H9 (cell line): ENCODE data around the gene TAF4. TPM values are rescaled to one million over a fixed set of nuclear protein-coding genes. Genes with fewer than 3 reads are reported as not detected.

ENCODE experiments used
- DNase-seq: peaks from one replicate; pipeline ENCODE4 v3.0.0-alpha.2; 2017
- H2AFZ ChIP-seq: one replicate; pipeline ENCODE4 v1.6.1; 2013; ENCODE audit warnings: mild to moderate bottlenecking, low read length, control low read depth, moderate library complexity
- H2AK5ac ChIP-seq: 2 replicates; pipeline ENCODE4 v1.6.1; 2013; ENCODE audit warnings: low read length, control low read depth, mixed read lengths; ENCODE audit not compliant: insufficient read length
- H2BK120ac ChIP-seq: one replicate; pipeline ENCODE4 v1.6.1; 2013; ENCODE audit warnings: low read depth, mild to moderate bottlenecking, low read length, control low read depth, inconsistent platforms; ENCODE audit not compliant: poor library complexity, severe bottlenecking
- H2BK12ac ChIP-seq: 2 replicates; pipeline ENCODE4 v1.6.1; 2013; ENCODE audit warnings: low read length, control low read depth, mixed read lengths, low read depth; ENCODE audit not compliant: insufficient read length
- H2BK15ac ChIP-seq: 2 replicates; pipeline ENCODE4 v1.6.1; 2013; ENCODE audit warnings: low read depth, low read length, control low read depth
- H2BK20ac ChIP-seq: one replicate; pipeline ENCODE4 v1.6.1; 2013; ENCODE audit warnings: low read depth, mild to moderate bottlenecking, low read length, control low read depth, inconsistent platforms; ENCODE audit not compliant: poor library complexity, severe bottlenecking
- H2BK5ac ChIP-seq: 2 replicates; pipeline ENCODE4 v1.6.1; 2013; ENCODE audit warnings: low read length, control low read depth, mixed read lengths; ENCODE audit not compliant: insufficient read length
- H3K14ac ChIP-seq: 2 replicates; pipeline ENCODE4 v1.6.1; 2013; ENCODE audit warnings: low read length, control low read depth; ENCODE audit not compliant: insufficient read depth
- H3K18ac ChIP-seq: 2 replicates; pipeline ENCODE4 v1.6.1; 2013; ENCODE audit warnings: low read depth, mild to moderate bottlenecking, mixed read lengths, low read length, control low read depth; ENCODE audit not compliant: insufficient read length
- H3K23ac ChIP-seq: 2 replicates; pipeline ENCODE4 v1.6.1; 2013; ENCODE audit warnings: low read length, control low read depth, mixed read lengths, low read depth; ENCODE audit not compliant: insufficient read length
- H3K23me2 ChIP-seq: 2 replicates; pipeline ENCODE4 v1.6.1; 2013; ENCODE audit warnings: low read depth, mild to moderate bottlenecking, mixed read lengths, low read length, control low read depth; ENCODE audit not compliant: insufficient read length, poor library complexity, severe bottlenecking
- H3K27ac ChIP-seq: 2 replicates; pipeline ENCODE4 v1.5.1; 2013; ENCODE audit warnings: low read length, control low read depth, mixed read lengths, low read depth; ENCODE audit not compliant: insufficient read length
- H3K27me3 ChIP-seq: 2 replicates; pipeline ENCODE4 v1.6.1; 2013; ENCODE audit warnings: low read length, control low read depth, inconsistent platforms; ENCODE audit not compliant: insufficient read depth
- H3K4ac ChIP-seq: 2 replicates; pipeline ENCODE4 v1.6.1; 2013; ENCODE audit warnings: low read depth, mild to moderate bottlenecking, control low read depth, inconsistent platforms, low read length, moderate library complexity
- H3K4me1 ChIP-seq: 2 replicates; pipeline ENCODE4 v1.6.1; 2013; ENCODE audit warnings: low read length, control low read depth, inconsistent platforms; ENCODE audit not compliant: insufficient read depth
- H3K4me2 ChIP-seq: 2 replicates; pipeline ENCODE4 v1.6.1; 2013; ENCODE audit warnings: low read length, control low read depth, mixed read lengths; ENCODE audit not compliant: insufficient read length, insufficient read depth
- H3K56ac ChIP-seq: 2 replicates; pipeline ENCODE4 v1.6.1; 2013; ENCODE audit warnings: low read depth, mild to moderate bottlenecking, mixed read lengths, low read length, control low read depth; ENCODE audit not compliant: insufficient read length
- H3K79me1 ChIP-seq: 2 replicates; pipeline ENCODE4 v1.6.1; 2013; ENCODE audit warnings: low read depth, mild to moderate bottlenecking, moderate library complexity, low read length, control low read depth, inconsistent platforms; ENCODE audit not compliant: insufficient read depth, poor library complexity, severe bottlenecking
- H3K79me2 ChIP-seq: 2 replicates; pipeline ENCODE4 v1.6.1; 2013; ENCODE audit warnings: low read length, control low read depth, inconsistent platforms; ENCODE audit not compliant: insufficient read depth
- H3K9ac ChIP-seq: 2 replicates; pipeline ENCODE4 v1.6.1; 2013; ENCODE audit warnings: low read length, control low read depth, mixed read lengths; ENCODE audit not compliant: insufficient read length; ENCODE audit errors: extremely low read depth
- H3K9me3 ChIP-seq: one replicate; pipeline ENCODE4 v1.6.1; 2013; ENCODE audit warnings: low read depth, low read length, inconsistent platforms; ENCODE audit not compliant: control insufficient read depth
- H3T11ph ChIP-seq: one replicate; pipeline ENCODE4 v1.6.1; 2013; ENCODE audit warnings: mild to moderate bottlenecking, low read length, control low read depth, inconsistent platforms
- H4K20me1 ChIP-seq: one replicate; pipeline ENCODE4 v1.6.1; 2013; ENCODE audit not compliant: control insufficient read depth, insufficient read length, insufficient read depth
- H4K5ac ChIP-seq: 2 replicates; pipeline ENCODE4 v1.6.1; 2013; ENCODE audit warnings: low read depth, mild to moderate bottlenecking, mixed read lengths, low read length, control low read depth; ENCODE audit not compliant: insufficient read length
- H4K8ac ChIP-seq: replicated peaks from 2 replicates; pipeline ENCODE4 v1.6.1; 2013; ENCODE audit warnings: low read length, control low read depth, mixed read lengths, low read depth; ENCODE audit not compliant: insufficient read length
- H4K91ac ChIP-seq: 2 replicates; pipeline ENCODE4 v1.6.1; 2013; ENCODE audit warnings: low read depth, mild to moderate bottlenecking, moderate library complexity, mixed read lengths, low read length, control low read depth; ENCODE audit not compliant: insufficient read length
- H3K27ac Mint-ChIP-seq, 3 experiments: 2 replicates in 2 of 3; 3 replicates in 1 of 3; pipeline ENCODE4 v1.8.0; 2020 to 2021; ENCODE audit warnings: mixed read lengths in 3 of 3, mild to moderate bottlenecking in 1 of 3, moderate library complexity in 1 of 3
- H3K27me3 Mint-ChIP-seq: 2 replicates; pipeline ENCODE4 v1.8.0; 2021; ENCODE audit warnings: low read depth, mild to moderate bottlenecking, moderate library complexity, mixed read lengths
- H3K36me3 Mint-ChIP-seq, 3 experiments: 2 replicates in 2 of 3; 3 replicates in 1 of 3; pipeline ENCODE4 v1.8.0; 2020 to 2021; ENCODE audit warnings: low read depth in 3 of 3, mixed read lengths in 3 of 3; ENCODE audit not compliant: insufficient read depth in 1 of 3
- H3K4me1 Mint-ChIP-seq, 2 experiments: 2 replicates each; pipeline ENCODE4 v1.8.0; 2020; ENCODE audit warnings: mixed read lengths in 2 of 2
- H3K4me3 Mint-ChIP-seq, 2 experiments: 2 replicates in 1 of 2; 3 replicates in 1 of 2; pipeline ENCODE4 v1.8.0; 2020 to 2021; ENCODE audit warnings: mild to moderate bottlenecking in 2 of 2, mixed read lengths in 2 of 2, moderate library complexity in 1 of 2
- H3K9me3 Mint-ChIP-seq, 2 experiments: 2 replicates in 1 of 2; 3 replicates in 1 of 2; pipeline ENCODE4 v1.8.0; 2020; ENCODE audit warnings: mild to moderate bottlenecking in 2 of 2, mixed read lengths in 2 of 2, moderate library complexity in 1 of 2
- WGBS: extraction: QIAGEN DNeasy Blood & Tissue Kit; methylation state at CpG from one replicate; pipeline ENCODE4 v1.1.7; 2013; ENCODE audit warnings: missing lambda C conversion rate, low lambda C conversion rate, mixed read lengths; ENCODE audit not compliant: insufficient read length; ENCODE audit errors: extremely low coverage; 5-methylcytosine and 5-hydroxymethylcytosine counted together
- total RNA-seq: library from RNA; stranded (reverse); gene quantifications from 2 replicates; pipeline ENCODE4 v1.2.1, GENCODE V29; 2021
- TF ChIP-seq, protein P1 (sequence below): fragments of 200-600 bp; sonication (generic); conservative IDR thresholded peaks from 3 replicates; pipeline ENCODE4 v1.8.0; 2021; ENCODE audit warnings: antibody characterized with exemption, mild to moderate bottlenecking

TAF4 gene
- total RNA-seq, 1 experiment from 2014 or later: 30.8 TPM

DNA sequence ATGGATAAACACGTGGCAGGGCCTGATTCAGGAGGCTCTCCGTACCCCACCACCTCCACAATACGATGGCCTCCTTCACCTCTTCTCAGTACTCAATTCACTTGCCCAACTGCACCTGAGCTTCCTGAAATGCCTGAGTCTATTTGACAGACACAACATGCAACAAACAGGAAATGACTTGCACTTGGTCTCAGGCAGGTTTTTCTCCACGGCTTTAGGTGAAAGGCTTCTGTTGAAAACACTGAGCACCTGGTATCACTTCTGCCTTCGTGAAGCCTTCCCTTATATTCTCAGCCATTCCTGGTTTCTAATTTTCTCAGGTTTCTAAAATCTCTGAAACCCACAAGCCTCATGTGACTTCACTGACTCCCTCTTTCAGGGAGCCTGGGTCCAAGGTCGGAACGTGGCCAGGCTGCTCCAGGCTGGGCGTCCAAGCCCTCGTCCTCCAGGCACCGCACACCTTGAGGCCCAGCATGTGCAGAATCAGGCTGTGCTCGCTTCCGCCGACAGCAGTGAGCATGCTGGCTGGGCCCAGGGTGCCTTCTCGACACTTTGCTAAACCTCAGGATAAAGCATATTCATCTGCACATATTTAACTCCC lies 34.7 kb downstream of the TAF4 start:
- H3K36me3 Mint-ChIP-seq: peaks cover 0 to 4% (median 0%) of the 10 kb centered on the region in 3 experiments; a peak in 2 of 7 replicates
- Histone ChIP-seq H4K20me1 (no peaks in the 10 kb centered on the region), H3K18ac (no peak overlapping the region), H3K27ac (no peak overlapping the region), H3K56ac (no peak overlapping the region), H2BK5ac (peak overlapping the region; percentile 49), H3K9ac (no peak overlapping the region), H3K4me1 (0 out of 2 replicates have a peak, but pooled peaks cover 3% of the 10 kb centered on the region), H3K4ac (no peak overlapping the region), H3K4me2 (no peak overlapping the region), H4K5ac (no peak overlapping the region), H3K9me3 (no peaks in the 10 kb centered on the region), H2BK120ac (no peak overlapping the region), H2BK15ac (no peak overlapping the region), H4K91ac (no peak overlapping the region), H3K79me2 (peaks cover 41% of the 10 kb centered on the region; the same call in 1 of the 2 replicates), H4K8ac (no peak overlapping the region), H3K27me3 (no peaks in the 10 kb centered on the region), H3K23ac (no peak overlapping the region), H3T11ph (no peak overlapping the region), H2BK12ac (no peak overlapping the region), H2BK20ac (no peak overlapping the region), H3K79me1 (no peaks in the 10 kb centered on the region), H3K14ac (peak overlapping the region; percentile 51; the same call in 1 of the 2 replicates), H2AFZ (no peak overlapping the region), H2AK5ac (no peak overlapping the region), H3K23me2 (no peaks in the 10 kb centered on the region)
- WGBS: no CpG with 5 or more reads among the region's 14 CpGs
- peaks cover 52 to 55% of the 10 kb centered on the region in 2 experiments for H3K4me1 Mint-ChIP-seq
- no peak for DNase-seq
- peak overlapping the region; percentile 19 to 91 (median 46); a peak in 4 of 7 replicates for H3K27ac Mint-ChIP-seq
- H3K9me3 Mint-ChIP-seq: no peaks in the 10 kb centered on the region
- no peak overlapping the region for H3K4me3 Mint-ChIP-seq
- no peaks in the 10 kb centered on the region; the same call in 1 of the 2 replicates for H3K27me3 Mint-ChIP-seq
- TF ChIP-seq, protein P1, sequence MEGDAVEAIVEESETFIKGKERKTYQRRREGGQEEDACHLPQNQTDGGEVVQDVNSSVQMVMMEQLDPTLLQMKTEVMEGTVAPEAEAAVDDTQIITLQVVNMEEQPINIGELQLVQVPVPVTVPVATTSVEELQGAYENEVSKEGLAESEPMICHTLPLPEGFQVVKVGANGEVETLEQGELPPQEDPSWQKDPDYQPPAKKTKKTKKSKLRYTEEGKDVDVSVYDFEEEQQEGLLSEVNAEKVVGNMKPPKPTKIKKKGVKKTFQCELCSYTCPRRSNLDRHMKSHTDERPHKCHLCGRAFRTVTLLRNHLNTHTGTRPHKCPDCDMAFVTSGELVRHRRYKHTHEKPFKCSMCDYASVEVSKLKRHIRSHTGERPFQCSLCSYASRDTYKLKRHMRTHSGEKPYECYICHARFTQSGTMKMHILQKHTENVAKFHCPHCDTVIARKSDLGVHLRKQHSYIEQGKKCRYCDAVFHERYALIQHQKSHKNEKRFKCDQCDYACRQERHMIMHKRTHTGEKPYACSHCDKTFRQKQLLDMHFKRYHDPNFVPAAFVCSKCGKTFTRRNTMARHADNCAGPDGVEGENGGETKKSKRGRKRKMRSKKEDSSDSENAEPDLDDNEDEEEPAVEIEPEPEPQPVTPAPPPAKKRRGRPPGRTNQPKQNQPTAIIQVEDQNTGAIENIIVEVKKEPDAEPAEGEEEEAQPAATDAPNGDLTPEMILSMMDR: no peak
